Stimulated activated naive CD8-positive, alpha-beta T cell treated with anti-CD3 and anti-CD28 coated beads, Interleukin-15, Interleukin-2, amounts not matched to agents 100 ng/mL and 50 ng/mL, for 24 hours (primary cell): ENCODE measurements around the gene ZDHHC11B.
A peak's percentile ranks its signal among the peaks of the same experiment; 100 is the strongest.
"Not testable (repeated sequence)": the region's sequence is repeated elsewhere in the genome, so short reads cannot be mapped to it uniquely, and the experiment has no call there.

Experiments
- H3K27ac Mint-ChIP-seq: one replicate; pipeline ENCODE4 v1.8.0; 2021; ENCODE audit warnings: mild to moderate bottlenecking, mixed read lengths
- H3K27me3 Mint-ChIP-seq: one replicate; pipeline ENCODE4 v1.8.0; 2021; ENCODE audit warnings: mixed read lengths
- H3K36me3 Mint-ChIP-seq: one replicate; pipeline ENCODE4 v1.8.0; 2021; ENCODE audit warnings: low read depth, mixed read lengths
- H3K4me1 Mint-ChIP-seq: one replicate; pipeline ENCODE4 v1.8.0; 2021; ENCODE audit warnings: low read depth, mixed read lengths
- H3K4me3 Mint-ChIP-seq: one replicate; pipeline ENCODE4 v1.8.0; 2021; ENCODE audit warnings: mild to moderate bottlenecking, mixed read lengths
- H3K9me3 Mint-ChIP-seq: one replicate; pipeline ENCODE4 v1.8.0; 2021; ENCODE audit warnings: mixed read lengths

Gene ZDHHC11B

DNA sequence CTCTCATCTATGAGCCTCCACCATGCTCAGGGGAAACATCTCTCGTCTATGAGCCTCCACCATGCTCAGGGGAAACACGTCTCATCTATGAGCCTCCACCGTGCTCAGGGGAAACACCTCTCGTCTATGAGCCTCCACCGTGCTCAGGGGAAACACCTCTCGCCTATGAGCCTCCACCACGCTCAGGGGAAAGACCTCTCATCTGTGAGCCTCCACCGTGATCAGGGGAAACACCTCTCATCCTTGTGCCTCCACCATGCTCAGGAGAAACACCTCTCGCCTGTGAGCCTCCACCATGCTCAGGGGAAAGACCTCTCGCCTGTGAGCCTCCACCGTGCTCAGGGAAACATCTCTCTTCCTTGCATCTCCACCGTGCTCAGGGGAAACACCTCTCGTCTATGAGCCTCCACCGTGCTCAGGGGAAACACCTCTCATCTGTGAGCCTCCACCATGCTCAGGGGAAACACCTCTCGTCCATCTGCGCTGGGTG lies 30.3 kb downstream of the ZDHHC11B start:
- not testable (repeated sequence) for H3K27me3 Mint-ChIP-seq, H3K4me3 Mint-ChIP-seq, H3K9me3 Mint-ChIP-seq, H3K36me3 Mint-ChIP-seq
- peak overlapping the region; percentile 86 for H3K27ac Mint-ChIP-seq
- peaks cover 15% of the 10 kb centered on the region for H3K4me1 Mint-ChIP-seq

DNA sequence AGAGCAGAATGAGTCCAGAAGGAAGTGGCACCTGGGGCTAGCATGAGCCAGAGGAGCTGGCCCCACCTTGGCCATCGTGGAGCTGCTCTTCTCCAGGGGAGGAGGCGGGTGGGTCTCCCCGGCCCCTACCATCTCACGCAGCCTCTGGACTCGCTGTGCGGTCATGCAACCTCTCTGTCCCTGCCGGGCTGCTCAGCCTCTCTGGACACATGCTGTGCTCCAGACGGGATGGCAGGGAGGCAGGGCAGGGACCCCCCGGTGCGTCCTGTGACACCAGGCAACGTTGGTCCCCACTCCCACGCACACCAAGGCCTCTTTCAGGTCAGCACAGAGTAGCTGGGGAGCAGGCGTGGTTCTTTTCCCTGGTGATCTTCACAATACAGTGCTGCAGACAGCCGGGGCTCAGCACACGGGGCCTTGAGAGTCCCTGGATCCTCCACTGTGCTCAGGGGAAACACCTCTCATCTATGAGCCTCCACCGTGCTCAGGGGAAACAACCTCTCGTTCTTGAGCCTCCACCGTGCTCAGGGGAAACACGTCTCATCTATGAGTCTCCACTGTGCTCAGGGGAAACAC lies 30.9 kb downstream of the ZDHHC11B start:
- H3K36me3 Mint-ChIP-seq, H3K4me1 Mint-ChIP-seq, H3K27ac Mint-ChIP-seq, H3K9me3 Mint-ChIP-seq, H3K4me3 Mint-ChIP-seq, H3K27me3 Mint-ChIP-seq: not testable (repeated sequence)

DNA sequence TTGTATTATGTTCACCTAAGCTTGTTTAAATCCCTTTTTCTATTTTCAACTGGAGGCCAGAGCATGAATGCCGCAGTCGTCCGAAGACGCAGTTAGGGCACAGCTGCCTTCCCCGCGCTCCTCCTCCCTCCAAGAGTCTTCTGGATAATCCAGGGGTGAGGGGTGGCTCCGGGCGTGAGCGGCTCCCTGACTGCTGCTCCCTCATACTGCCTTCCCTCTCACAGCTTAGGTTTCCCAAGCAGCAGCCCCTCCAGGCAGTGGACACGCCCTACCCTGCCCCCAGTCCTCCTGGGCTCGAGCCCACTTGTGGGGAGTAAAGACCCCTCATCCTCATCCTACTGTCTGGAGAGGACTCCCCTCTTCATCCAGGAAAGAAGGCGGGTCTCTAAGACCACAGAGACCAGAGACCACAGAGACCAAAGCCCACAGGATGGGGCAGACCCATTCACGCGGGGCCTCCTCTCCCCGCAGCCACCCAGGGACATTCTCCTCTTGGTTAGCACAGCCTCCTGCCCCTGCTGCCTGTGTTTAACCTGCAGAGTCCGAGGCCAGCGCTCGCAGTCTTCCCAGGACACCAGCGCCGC lies 31.9 kb downstream of the ZDHHC11B start:
- H3K4me1 Mint-ChIP-seq, H3K4me3 Mint-ChIP-seq, H3K9me3 Mint-ChIP-seq, H3K36me3 Mint-ChIP-seq, H3K27me3 Mint-ChIP-seq, H3K27ac Mint-ChIP-seq: not testable (repeated sequence)

DNA sequence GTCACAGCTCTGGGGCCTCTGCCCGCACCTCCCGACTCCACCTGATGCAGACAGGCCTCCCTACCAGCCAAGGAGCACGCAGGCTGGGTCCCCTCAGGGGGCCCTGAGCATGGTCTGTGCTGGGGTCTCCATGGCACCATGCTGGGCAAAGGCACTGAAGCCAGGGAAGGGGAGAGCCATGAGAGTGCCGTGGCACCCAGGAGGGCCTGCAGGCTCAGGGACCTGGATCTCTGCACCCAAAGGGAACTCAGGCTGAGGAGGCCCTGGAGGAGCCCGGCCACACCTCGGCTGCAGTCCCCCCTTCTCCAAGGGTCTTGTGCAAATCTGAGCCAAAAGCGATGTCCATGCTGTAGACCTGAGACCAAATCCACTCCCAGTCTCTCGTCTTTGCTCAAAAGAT lies 32.5 kb downstream of the ZDHHC11B start:
- not testable (repeated sequence) for H3K36me3 Mint-ChIP-seq, H3K9me3 Mint-ChIP-seq, H3K4me3 Mint-ChIP-seq, H3K27ac Mint-ChIP-seq, H3K27me3 Mint-ChIP-seq, H3K4me1 Mint-ChIP-seq

DNA sequence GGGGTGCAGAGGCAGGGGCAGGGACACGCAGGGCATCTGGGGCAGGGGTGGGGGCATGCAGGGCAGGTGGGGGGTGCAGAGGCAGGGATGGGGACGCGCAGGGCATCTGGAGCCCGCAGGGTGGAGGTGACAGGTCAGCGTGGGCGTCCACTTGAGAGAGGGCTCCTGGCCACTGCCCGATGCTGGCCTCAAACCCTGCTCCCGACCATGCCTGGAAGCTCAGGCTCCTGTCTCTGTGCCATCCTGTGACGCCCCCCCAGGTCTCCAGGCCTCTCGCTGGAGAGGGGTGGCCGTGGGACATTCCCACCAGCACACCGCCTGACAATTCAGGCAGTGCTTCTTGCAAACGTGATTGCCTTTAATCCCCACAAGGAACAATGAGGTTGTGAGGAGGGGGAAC lies 33.0 kb downstream of the ZDHHC11B start:
- Mint-ChIP-seq H3K4me1 (peaks cover 6% of the 10 kb centered on the region), H3K9me3 (no peaks in the 10 kb centered on the region), H3K36me3 (no peaks in the 10 kb centered on the region), H3K27me3 (no peaks in the 10 kb centered on the region), H3K4me3 (no peak overlapping the region), H3K27ac (no peak overlapping the region)

DNA sequence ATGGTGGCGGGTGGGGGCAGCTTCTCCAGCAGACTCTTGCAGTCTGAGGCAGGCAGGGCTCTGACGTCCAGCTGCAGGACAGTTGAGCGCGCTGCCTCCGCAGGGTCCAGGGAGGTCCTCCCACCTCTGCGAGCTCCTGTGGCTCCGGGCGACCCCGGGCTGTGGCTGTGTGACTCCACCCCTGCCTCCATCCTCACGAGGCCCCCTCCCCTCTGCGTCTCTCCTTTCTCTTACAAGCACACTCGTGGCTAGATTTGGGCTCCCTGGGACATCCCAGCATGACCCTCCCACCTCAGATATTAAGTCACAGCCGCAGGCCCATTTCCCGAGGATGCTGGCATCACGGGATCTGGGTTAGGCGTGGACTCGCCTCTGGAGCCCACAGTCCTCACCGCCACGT lies 34.3 kb downstream of the ZDHHC11B start:
- H3K27ac Mint-ChIP-seq, H3K9me3 Mint-ChIP-seq, H3K36me3 Mint-ChIP-seq, H3K4me3 Mint-ChIP-seq, H3K4me1 Mint-ChIP-seq, H3K27me3 Mint-ChIP-seq: not testable (repeated sequence)

DNA sequence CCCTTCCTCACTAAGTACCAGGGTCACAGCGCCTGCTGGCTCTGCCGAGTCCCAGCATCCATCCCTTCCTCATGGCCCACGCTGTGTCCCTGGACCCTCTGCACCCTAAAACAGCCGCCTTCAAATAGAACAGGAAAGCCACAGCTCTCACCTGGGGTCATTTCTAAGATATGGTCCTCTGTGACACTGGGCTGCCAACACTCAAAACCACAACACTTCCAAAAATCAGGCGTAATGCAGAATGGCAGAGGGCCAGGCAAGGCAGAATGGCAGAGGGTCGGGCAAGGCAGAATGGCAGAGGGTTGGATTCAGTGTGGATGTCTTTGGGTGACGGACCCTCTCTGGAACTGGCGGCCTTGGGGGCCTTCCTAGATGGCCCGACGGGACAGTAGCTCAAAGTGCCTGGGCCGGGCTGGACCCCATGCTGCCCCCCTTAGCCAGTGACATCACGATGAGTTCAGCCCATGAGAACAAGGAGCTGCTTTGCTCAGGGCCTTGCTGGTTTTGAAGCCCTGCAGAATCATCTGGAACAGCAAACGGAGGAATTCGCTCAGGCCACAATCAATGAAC lies 35.3 kb downstream of the ZDHHC11B start:
- H3K4me3 Mint-ChIP-seq, result no peak overlapping the region

DNA sequence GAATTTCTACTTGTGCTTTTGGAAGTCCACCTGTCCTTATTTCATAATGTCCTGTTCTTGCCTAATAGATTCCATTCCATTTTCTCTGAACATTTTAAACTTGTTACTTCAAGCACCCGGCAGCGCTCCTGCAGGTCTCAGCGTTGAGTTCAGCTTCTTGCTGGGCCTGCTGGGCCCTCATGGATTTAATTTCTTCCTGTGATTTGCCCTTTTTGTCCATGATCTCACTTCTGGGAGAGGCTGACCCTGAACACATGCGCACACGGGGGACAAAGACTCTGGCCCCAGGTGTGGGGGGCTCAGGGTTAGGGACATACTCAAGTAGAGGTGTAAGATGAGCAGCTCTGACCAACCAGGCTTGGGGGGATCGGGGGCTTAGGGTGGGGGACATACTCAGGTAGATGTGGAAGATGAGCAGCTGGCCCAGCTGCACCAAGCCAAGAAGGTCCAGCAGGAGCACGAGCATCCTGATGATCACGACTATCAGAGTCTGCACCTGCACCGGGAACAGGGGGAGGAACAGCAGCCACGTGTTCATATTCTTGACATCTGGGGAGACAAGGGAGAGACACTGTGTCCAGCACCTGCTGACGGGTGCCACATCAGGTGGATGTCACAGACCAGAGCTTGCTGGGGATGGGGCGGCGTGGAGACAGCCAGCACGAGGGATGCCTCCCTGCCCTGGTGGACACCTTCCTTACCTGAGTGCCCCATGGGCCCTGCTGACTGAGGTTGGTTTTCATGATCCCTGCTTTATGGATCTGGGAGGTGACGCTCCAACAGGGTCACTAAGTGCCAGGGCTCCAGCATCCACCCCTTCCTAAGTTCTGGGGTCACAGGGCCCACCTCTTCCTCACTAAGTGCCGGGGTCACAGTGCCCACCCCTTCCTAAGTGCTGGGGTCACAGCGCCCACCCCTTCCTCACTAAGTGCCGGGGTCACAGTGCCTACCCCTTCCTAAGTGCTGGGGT lies 36.2 kb downstream of the ZDHHC11B start:
- not testable (repeated sequence) for H3K4me3 Mint-ChIP-seq, H3K27ac Mint-ChIP-seq, H3K36me3 Mint-ChIP-seq, H3K9me3 Mint-ChIP-seq, H3K4me1 Mint-ChIP-seq, H3K27me3 Mint-ChIP-seq

More for the DNA sequence above, 35.3 kb downstream of the ZDHHC11B start:
- H3K36me3 Mint-ChIP-seq, result no peaks in the 10 kb centered on the region
- peaks cover 3% of the 10 kb centered on the region for H3K4me1 Mint-ChIP-seq
- no peak overlapping the region for H3K27ac Mint-ChIP-seq
- H3K9me3 Mint-ChIP-seq, result no peaks in the 10 kb centered on the region
- H3K27me3 Mint-ChIP-seq, result no peaks in the 10 kb centered on the region

DNA sequence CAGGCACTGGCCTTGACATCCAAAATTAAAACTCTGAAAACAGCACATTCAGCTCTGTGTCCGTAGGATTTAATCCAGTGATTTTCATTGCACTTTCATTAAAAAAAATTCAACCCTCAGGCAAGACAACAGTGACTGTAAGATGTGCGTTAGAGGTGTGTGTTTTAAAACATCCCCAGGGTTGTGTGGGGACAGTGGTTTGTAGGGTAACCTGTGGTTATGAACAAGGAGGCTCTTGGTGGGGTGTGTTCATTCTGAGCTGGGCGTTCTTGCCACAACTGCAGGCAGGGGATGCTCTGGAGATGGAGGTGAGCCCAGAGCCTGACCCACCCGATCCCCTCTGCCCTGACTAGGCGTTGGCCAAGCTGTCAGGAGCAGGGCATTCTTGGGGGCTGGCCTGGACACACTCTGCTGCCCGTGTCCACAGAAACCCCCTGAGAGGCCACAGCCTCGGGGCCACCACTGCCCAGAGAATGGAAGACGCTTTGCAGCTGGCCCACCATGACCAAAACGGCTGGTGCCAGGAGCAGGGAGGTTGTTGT lies 37.2 kb downstream of the ZDHHC11B start:
- not testable (repeated sequence) for H3K36me3 Mint-ChIP-seq, H3K4me3 Mint-ChIP-seq, H3K27me3 Mint-ChIP-seq, H3K4me1 Mint-ChIP-seq, H3K9me3 Mint-ChIP-seq, H3K27ac Mint-ChIP-seq

DNA sequence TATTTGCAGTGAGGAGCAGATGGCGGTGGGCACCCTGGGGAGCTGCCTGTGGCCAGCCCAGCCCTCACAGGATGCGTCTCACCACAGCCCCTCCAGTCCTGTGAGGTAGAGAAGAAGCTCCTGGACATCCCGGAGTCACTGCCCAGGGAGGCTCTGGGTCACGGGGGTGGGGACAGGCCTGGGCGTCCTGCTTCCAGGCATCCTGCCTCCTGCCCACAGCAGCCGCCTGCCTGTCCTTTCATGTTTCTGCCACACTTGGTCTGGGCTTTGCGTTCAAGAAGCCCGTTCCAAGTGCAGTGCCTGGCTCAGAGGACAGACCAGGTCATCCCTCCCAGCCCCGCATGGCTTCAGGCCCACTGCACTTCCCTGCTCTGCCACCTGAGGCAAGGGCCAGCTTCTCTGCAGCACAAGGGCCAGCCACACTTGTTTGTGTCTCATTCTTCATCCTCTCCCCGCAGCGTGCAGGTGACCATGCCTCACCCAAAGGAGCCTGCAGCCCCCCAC lies 38.2 kb downstream of the ZDHHC11B start:
- Mint-ChIP-seq H3K9me3 (no peaks in the 10 kb centered on the region), H3K4me3 (no peak overlapping the region), H3K4me1 (no peaks in the 10 kb centered on the region), H3K27ac (no peak overlapping the region), H3K36me3 (no peaks in the 10 kb centered on the region), H3K27me3 (peaks cover 5% of the 10 kb centered on the region)

DNA sequence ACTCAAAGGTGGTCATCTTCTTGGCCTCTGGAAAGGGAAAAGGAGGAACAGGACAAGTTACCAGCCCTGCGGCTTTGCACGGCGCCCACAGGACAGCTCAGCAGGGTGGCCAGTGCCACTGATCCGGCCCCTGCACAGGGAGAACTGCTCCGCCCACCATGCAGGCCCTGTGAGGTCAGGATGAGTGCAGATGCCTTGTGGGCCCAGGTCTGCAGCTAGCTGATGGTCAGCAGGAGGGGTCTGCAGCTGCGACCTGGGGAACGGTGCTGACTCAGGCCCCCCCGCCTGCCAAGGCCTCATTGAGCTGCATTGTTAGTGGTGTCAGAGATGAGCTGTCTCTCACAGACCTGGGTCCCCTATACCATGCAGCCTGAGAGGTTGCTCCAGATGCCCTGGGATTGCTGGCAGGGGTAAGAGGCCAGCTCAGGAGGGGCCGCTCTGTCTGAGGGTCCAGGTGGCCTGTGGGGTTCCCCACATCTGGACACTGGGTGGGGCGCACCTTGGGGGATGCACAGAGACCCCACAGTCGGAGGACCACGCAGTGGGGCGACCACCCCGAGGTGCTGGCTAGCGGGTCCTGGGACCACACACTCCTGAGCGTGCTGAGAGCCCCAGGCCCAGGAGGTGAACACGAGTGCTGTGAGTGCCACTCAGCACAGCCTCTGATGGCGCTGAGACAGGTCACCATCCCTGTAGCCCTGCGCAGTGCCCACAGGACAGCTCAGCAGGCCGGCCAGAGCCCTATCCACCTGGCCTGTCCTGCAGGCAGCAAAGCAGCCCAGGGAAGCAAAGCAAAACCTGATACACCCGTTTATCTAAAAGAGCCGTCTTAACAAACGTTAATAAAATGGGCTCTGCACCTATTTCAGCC lies 39.0 kb downstream of the ZDHHC11B start:
- H3K4me3 Mint-ChIP-seq, H3K4me1 Mint-ChIP-seq, H3K36me3 Mint-ChIP-seq, H3K9me3 Mint-ChIP-seq, H3K27me3 Mint-ChIP-seq, H3K27ac Mint-ChIP-seq: not testable (repeated sequence)

DNA sequence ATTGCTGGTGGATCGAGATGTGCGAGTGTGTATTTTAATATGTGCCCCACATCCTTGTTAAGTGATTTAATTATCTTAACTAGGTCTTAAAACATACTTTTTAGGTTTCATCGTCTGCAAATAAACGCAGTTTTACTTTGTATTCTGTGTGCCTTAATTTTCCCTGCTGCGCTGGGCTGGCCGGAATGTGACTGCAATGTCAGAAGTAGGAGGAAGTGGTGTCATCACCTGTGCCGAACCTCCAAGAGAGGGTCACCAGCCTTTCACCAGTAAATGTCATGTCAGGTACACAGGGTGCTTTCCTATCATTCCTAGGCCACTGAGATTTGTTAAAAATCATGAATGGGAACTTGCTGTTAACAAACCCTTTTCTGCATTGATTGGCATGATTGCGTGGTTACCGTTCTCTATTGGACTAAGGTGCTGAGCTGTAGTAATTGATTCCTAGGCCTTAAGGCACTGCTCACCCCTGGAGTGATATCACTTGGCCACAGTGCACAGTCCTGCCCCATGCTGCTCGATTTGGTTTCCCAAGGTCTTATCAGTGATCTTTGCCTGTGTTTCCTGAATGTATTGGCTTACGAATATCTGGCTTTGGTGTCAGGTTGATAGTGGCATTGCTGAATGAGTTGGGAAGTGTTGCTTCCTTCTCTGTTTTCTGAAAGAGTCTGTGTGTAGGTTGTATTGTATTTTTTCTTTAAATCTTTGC lies 40.7 kb downstream of the ZDHHC11B start:
- not testable (repeated sequence) for H3K9me3 Mint-ChIP-seq, H3K4me1 Mint-ChIP-seq, H3K27me3 Mint-ChIP-seq, H3K4me3 Mint-ChIP-seq, H3K36me3 Mint-ChIP-seq, H3K27ac Mint-ChIP-seq

DNA sequence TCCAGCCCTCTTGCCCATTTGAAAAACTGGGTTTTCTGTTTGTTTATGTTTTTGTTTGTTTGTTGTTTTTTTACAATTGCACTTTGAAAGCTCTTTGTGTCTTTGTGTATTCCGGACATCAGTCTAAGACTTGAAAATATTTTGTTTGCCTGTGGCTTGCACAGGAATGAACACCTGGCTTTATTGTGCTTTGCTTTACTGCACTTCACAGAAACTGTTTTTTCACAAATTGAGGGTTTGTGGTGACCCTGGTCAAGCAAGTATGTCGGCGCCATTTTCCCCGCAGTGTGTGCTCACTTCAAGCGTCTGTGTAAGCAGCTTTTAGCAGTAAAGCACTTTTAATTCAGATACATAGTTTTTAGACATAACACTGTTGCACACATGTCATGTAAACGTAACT lies 42.3 kb downstream of the ZDHHC11B start:
- H3K27ac Mint-ChIP-seq, H3K9me3 Mint-ChIP-seq, H3K4me1 Mint-ChIP-seq, H3K4me3 Mint-ChIP-seq, H3K36me3 Mint-ChIP-seq: not testable (repeated sequence)
- H3K27me3 Mint-ChIP-seq, result peaks cover 16% of the 10 kb centered on the region

DNA sequence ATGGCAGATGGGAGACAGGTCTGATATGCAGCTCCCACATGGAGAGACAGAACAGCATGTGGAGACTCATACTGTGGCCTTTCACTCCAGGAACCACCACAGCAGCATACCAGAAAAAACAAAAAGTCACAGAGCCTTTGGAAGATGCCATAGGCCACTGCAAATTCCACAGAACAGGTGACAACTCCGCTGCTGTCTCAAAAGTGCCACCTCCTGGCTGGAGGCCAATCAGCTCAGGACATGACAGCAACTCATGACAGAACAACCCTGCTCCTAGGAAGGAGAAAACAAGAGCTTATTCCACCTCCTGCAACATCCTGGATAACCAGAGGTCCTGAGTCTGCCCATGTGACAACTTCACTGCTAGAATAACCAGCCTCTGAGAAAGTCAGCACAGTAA lies 50.4 kb downstream of the ZDHHC11B start:
- not testable (repeated sequence) for H3K4me3 Mint-ChIP-seq, H3K9me3 Mint-ChIP-seq, H3K27ac Mint-ChIP-seq, H3K4me1 Mint-ChIP-seq, H3K36me3 Mint-ChIP-seq
- H3K27me3 Mint-ChIP-seq, result peaks cover 37% of the 10 kb centered on the region
